ENCODE results near the gene MDN1. TPM values are rescaled to one million over a fixed set of nuclear protein-coding genes. Genes with fewer than 3 reads are reported as not detected.

Gene MDN1
- polyA plus RNA-seq, 1 of the 3 experiments (the other 2 are of a cell fraction) = 8.5 TPM

DNA sequence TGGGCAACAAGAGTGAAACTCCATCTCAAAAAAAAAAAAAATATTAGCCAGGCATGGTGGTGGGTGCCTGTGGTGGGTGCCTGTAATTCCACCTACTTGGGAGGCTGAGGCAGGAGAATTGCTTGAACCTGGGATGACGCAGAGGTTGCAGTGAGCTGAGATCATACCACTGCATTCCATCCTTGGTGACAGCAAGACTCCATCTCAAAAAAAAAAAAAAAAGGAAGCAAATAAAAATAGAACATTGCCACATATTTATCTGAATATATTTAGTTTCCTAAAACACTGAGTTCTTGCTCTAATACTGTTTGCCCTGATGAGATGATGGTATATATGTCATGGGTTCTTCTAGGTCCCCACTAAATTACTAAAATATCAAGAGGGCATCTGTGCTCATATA lies 38.4 kb upstream of the MDN1 start:
- Histone ChIP-seq H3K4me2 (no peak overlapping the region), H3K27ac (ENCODE audit: low read depth in 2 of 2, low read length in 1 of 2) (no peak overlapping the region), H3F3A (replicated peaks; ENCODE audit: insufficient read depth) (peaks cover 4% of the 10 kb centered on the region), H3K9me3 (no peaks in the 10 kb centered on the region), H3K9me2 (no peaks in the 10 kb centered on the region), H3K79me2 (ENCODE audit: insufficient read depth) (no peaks in the 10 kb centered on the region), H3K4me1 (ENCODE audit: control insufficient read depth in 1 of 2, insufficient read depth in 2 of 2, low read depth in 1 of 2, low read length in 1 of 2) (no peaks in the 10 kb centered on the region), H3K27me3 (ENCODE audit: insufficient read depth) (no peaks in the 10 kb centered on the region), H3K9ac (no peak overlapping the region), H2AFZ (ENCODE audit: low read depth) (no peak overlapping the region), H4K20me1 (ENCODE audit: insufficient read depth) (no peaks in the 10 kb centered on the region), H3K4me3 (ENCODE audit: low read depth in 2 of 2, low read length in 1 of 2) (no peak overlapping the region), H3K36me3 (replicated peaks in 1 of 2; ENCODE audit: control insufficient read depth in 1 of 2, insufficient read depth in 2 of 2, low read length in 1 of 2) (peaks cover 34 to 60% of the 10 kb centered on the region in 2 experiments)
- TF ChIP-seq, protein P1, sequence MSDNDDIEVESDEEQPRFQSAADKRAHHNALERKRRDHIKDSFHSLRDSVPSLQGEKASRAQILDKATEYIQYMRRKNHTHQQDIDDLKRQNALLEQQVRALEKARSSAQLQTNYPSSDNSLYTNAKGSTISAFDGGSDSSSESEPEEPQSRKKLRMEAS (IDR thresholded peaks at IDR 0.05; ENCODE audit: low read depth) = no peak
- TF ChIP-seq EZH2phosphoT487 (IDR thresholded peaks at IDR 0.05; ENCODE audit: borderline replicate concordance, low read depth) (no peak), SIN3A (IDR thresholded peaks at IDR 0.05; ENCODE audit: borderline replicate concordance, low read depth, low read length) (no peak), GATA2 (CRISPR knock-in tag; IDR thresholded peaks at IDR 0.05) (no peak), NFIC (IDR thresholded peaks at IDR 0.05; ENCODE audit: borderline replicate concordance) (no peak), FOSL2 (IDR thresholded peaks at IDR 0.05; ENCODE audit: borderline replicate concordance, low read depth) (no peak), MEF2A (IDR thresholded peaks at IDR 0.05; ENCODE audit: borderline replicate concordance, low read depth) (no peak), CHD2 (IDR thresholded peaks at IDR 0.05; ENCODE audit: low read length, partially characterized antibody) (no peak), RXRA (IDR thresholded peaks at IDR 0.05; ENCODE audit: borderline replicate concordance, low read depth) (no peak), FOXJ3 (CRISPR knock-in tag; IDR thresholded peaks at IDR 0.05) (no peak), GABPA (IDR thresholded peaks at IDR 0.05; ENCODE audit: low read depth) (no peak), RFX5 (IDR thresholded peaks at IDR 0.05; ENCODE audit: low read length) (no peak), RAD21 (IDR thresholded peaks at IDR 0.05; ENCODE audit: low read length) (no peak), TEAD4 (IDR thresholded peaks at IDR 0.05; ENCODE audit: borderline replicate concordance, insufficient read depth) (no peak)
- TF ChIP-seq, protein P2, sequence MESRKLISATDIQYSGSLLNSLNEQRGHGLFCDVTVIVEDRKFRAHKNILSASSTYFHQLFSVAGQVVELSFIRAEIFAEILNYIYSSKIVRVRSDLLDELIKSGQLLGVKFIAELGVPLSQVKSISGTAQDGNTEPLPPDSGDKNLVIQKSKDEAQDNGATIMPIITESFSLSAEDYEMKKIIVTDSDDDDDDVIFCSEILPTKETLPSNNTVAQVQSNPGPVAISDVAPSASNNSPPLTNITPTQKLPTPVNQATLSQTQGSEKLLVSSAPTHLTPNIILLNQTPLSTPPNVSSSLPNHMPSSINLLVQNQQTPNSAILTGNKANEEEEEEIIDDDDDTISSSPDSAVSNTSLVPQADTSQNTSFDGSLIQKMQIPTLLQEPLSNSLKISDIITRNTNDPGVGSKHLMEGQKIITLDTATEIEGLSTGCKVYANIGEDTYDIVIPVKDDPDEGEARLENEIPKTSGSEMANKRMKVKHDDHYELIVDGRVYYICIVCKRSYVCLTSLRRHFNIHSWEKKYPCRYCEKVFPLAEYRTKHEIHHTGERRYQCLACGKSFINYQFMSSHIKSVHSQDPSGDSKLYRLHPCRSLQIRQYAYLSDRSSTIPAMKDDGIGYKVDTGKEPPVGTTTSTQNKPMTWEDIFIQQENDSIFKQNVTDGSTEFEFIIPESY (IDR thresholded peaks at IDR 0.05; ENCODE audit: borderline replicate concordance, low read depth) = no peak
- TF ChIP-seq, protein P3, sequence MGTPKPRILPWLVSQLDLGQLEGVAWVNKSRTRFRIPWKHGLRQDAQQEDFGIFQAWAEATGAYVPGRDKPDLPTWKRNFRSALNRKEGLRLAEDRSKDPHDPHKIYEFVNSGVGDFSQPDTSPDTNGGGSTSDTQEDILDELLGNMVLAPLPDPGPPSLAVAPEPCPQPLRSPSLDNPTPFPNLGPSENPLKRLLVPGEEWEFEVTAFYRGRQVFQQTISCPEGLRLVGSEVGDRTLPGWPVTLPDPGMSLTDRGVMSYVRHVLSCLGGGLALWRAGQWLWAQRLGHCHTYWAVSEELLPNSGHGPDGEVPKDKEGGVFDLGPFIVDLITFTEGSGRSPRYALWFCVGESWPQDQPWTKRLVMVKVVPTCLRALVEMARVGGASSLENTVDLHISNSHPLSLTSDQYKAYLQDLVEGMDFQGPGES (IDR thresholded peaks at IDR 0.05; ENCODE audit: low read depth, low read length) = no peak
- TF ChIP-seq, protein P4, sequence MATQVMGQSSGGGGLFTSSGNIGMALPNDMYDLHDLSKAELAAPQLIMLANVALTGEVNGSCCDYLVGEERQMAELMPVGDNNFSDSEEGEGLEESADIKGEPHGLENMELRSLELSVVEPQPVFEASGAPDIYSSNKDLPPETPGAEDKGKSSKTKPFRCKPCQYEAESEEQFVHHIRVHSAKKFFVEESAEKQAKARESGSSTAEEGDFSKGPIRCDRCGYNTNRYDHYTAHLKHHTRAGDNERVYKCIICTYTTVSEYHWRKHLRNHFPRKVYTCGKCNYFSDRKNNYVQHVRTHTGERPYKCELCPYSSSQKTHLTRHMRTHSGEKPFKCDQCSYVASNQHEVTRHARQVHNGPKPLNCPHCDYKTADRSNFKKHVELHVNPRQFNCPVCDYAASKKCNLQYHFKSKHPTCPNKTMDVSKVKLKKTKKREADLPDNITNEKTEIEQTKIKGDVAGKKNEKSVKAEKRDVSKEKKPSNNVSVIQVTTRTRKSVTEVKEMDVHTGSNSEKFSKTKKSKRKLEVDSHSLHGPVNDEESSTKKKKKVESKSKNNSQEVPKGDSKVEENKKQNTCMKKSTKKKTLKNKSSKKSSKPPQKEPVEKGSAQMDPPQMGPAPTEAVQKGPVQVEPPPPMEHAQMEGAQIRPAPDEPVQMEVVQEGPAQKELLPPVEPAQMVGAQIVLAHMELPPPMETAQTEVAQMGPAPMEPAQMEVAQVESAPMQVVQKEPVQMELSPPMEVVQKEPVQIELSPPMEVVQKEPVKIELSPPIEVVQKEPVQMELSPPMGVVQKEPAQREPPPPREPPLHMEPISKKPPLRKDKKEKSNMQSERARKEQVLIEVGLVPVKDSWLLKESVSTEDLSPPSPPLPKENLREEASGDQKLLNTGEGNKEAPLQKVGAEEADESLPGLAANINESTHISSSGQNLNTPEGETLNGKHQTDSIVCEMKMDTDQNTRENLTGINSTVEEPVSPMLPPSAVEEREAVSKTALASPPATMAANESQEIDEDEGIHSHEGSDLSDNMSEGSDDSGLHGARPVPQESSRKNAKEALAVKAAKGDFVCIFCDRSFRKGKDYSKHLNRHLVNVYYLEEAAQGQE (IDR thresholded peaks at IDR 0.05; ENCODE audit: low read depth, low read length) = no peak
- TF ChIP-seq, protein P5, sequence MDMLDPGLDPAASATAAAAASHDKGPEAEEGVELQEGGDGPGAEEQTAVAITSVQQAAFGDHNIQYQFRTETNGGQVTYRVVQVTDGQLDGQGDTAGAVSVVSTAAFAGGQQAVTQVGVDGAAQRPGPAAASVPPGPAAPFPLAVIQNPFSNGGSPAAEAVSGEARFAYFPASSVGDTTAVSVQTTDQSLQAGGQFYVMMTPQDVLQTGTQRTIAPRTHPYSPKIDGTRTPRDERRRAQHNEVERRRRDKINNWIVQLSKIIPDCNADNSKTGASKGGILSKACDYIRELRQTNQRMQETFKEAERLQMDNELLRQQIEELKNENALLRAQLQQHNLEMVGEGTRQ (IDR thresholded peaks at IDR 0.05; ENCODE audit: borderline replicate concordance, low read depth, low read length) = no peak
- TF ChIP-seq, protein P6, sequence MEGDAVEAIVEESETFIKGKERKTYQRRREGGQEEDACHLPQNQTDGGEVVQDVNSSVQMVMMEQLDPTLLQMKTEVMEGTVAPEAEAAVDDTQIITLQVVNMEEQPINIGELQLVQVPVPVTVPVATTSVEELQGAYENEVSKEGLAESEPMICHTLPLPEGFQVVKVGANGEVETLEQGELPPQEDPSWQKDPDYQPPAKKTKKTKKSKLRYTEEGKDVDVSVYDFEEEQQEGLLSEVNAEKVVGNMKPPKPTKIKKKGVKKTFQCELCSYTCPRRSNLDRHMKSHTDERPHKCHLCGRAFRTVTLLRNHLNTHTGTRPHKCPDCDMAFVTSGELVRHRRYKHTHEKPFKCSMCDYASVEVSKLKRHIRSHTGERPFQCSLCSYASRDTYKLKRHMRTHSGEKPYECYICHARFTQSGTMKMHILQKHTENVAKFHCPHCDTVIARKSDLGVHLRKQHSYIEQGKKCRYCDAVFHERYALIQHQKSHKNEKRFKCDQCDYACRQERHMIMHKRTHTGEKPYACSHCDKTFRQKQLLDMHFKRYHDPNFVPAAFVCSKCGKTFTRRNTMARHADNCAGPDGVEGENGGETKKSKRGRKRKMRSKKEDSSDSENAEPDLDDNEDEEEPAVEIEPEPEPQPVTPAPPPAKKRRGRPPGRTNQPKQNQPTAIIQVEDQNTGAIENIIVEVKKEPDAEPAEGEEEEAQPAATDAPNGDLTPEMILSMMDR (IDR thresholded peaks at IDR 0.05) = no peak
- TF ChIP-seq, protein P7, sequence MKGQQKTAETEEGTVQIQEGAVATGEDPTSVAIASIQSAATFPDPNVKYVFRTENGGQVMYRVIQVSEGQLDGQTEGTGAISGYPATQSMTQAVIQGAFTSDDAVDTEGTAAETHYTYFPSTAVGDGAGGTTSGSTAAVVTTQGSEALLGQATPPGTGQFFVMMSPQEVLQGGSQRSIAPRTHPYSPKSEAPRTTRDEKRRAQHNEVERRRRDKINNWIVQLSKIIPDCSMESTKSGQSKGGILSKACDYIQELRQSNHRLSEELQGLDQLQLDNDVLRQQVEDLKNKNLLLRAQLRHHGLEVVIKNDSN (IDR thresholded peaks at IDR 0.05; ENCODE audit: borderline replicate concordance, low read depth) = no peak
- CTCF ChIA-PET = no interaction called here
- DNase-seq = no peak
- POLR2A ChIA-PET = no interaction called here
- 100% methylated on average over 1 of the region's 1 CpG for WGBS (ENCODE audit: low lambda C conversion rate)

Data from SK-N-SH (cell line).